GM20000 (cell line): ENCODE data around the gene RAB21.

Source experiments
- DNase-seq: peaks from one replicate; pipeline ENCODE4 v3.0.0; 2012; ENCODE audit warnings: low spot score
- TF ChIP-seq, protein P1 (sequence below): IDR thresholded peaks from 2 replicates; pipeline ENCODE4 v1.5.1; 2012; ENCODE audit warnings: mild to moderate bottlenecking, control low read depth; ENCODE audit errors: extremely low read depth, missing control alignments

RAB21 gene

GRCh38 chr12:71838676-71839075, 84.0 kb downstream of the RAB21 start:
- TF ChIP-seq, protein P1, sequence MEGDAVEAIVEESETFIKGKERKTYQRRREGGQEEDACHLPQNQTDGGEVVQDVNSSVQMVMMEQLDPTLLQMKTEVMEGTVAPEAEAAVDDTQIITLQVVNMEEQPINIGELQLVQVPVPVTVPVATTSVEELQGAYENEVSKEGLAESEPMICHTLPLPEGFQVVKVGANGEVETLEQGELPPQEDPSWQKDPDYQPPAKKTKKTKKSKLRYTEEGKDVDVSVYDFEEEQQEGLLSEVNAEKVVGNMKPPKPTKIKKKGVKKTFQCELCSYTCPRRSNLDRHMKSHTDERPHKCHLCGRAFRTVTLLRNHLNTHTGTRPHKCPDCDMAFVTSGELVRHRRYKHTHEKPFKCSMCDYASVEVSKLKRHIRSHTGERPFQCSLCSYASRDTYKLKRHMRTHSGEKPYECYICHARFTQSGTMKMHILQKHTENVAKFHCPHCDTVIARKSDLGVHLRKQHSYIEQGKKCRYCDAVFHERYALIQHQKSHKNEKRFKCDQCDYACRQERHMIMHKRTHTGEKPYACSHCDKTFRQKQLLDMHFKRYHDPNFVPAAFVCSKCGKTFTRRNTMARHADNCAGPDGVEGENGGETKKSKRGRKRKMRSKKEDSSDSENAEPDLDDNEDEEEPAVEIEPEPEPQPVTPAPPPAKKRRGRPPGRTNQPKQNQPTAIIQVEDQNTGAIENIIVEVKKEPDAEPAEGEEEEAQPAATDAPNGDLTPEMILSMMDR = no peak
- no peak for DNase-seq

GRCh38 chr12:71840231-71840847, 85.7 kb downstream of the RAB21 start:
- DNase-seq = no peak
- TF ChIP-seq, protein P1 = no peak

- TF ChIP-seq, protein P1 = peak; percentile 19
- no peak for DNase-seq
Observed at GRCh38 chr12:71846322-71846940, 91.8 kb downstream of the RAB21 start.

DNA sequence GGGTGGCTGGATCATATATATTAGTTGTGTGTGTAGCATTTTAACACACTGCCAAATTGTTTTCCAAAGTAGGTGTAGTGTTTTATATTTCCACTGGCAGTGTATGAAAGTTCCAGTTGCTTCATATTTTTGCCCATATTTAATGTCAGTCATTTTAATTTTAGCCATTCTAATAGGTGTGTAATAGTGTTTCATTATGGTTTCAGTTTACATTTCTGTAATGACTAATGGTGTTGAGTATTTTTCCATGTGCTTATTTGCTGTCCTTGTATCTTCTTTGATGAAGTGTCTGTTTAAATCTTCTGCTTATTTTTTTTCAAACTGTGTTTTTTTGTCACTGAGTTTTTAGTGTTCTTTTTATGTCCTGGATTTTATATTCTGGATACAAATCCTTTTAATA, 93.5 kb downstream of the RAB21 start:
- TF ChIP-seq, protein P1 = no peak
- no peak for DNase-seq

DNA sequence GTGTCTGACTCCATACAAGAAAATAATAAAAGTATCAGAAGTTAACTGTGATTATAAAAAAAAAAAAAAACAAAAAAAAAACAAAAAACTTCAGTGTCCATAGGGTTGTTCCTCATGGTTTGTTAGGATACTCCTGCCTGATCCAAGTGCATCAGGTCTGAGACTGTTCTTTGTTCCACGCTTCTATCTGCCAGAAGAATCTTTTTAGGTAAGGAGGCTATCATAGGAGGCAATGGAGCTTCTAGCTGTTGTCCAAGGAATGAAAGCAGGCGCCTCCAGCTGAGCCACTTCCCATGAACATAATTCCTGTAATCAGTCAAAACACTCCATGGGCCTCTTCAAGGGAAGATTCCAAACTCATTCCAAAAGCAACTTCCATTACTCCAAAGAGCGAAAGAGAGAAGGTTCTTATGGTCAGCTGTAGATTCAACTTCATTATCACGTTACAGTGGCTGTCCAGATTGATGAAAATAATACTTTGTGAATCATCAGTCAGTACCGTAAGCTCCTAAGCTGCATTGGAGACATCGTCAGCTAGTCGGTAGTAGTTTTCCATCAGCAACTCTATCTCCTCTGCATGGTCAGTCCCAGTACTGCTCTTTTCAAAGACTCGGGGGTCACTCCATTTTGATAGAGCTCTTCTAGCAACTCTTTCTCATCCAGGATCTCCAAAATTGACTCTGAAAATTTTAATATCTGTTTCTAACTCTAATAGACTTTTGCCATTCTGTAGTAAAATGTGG, 94.6 kb downstream of the RAB21 start:
- DNase-seq = no peak
- TF ChIP-seq, protein P1 = no peak
